ENCODE data around the gene MYOM1. TPM values are rescaled to one million over a fixed set of nuclear protein-coding genes. Genes with fewer than 3 reads are reported as not detected.

The MYOM1 gene
- total RNA-seq, 1 donor from 2014 or later, result 0.57 TPM

DNA sequence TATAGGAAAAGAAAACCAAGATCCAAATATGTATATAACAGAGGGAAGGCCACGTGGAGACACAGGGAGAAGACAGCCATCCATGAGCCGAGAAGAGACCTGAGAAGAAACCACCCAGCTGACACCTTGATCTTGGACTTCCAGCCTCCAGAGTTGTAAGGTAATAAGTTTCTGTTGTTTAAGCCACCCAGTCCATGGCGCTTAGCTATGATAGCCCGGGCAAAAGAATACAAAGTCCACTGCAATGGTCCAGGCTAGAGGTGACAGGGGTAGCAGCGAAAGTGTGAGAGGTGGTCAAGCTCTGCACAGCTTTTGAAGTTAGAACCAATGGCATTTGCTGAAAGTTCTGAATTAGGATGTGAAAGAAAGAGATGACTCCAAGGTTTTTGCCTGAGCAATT, 2.8 kb downstream of the MYOM1 start:
- Histone ChIP-seq H3K9ac (ENCODE audit: low read length) (no peak overlapping the region), H3K27me3 (ENCODE audit: insufficient read depth, low read length) (no peaks in the 10 kb centered on the region), H3K27ac (ENCODE audit: low read depth, low read length) (no peak overlapping the region), H4K20me1 (ENCODE audit: insufficient read depth, low read length) (no peaks in the 10 kb centered on the region), H3K4me2 (ENCODE audit: low read length) (no peak overlapping the region), H3K79me2 (ENCODE audit: insufficient read depth, low read length) (no peaks in the 10 kb centered on the region), H2AFZ (ENCODE audit: low read depth, low read length) (no peak overlapping the region), H3K9me3 (ENCODE audit: insufficient read depth, low read depth, low read length) (no peaks in the 10 kb centered on the region), H3K4me3 (ENCODE audit: insufficient read depth, low read depth, low read length) (no peak overlapping the region), H3K4me1 (ENCODE audit: insufficient read depth, low read length) (peaks cover 2% of the 10 kb centered on the region), H3K36me3 (ENCODE audit: insufficient read depth, low read length) (no peaks in the 10 kb centered on the region)
- FAIRE-seq, result no peak
- H3K27me3 Mint-ChIP-seq (ENCODE audit: low read depth, unreplicated experiment), result peaks cover 3% of the 10 kb centered on the region
- DNase-seq (ENCODE audit: low read depth), result no peak
- TF ChIP-seq, protein P1, sequence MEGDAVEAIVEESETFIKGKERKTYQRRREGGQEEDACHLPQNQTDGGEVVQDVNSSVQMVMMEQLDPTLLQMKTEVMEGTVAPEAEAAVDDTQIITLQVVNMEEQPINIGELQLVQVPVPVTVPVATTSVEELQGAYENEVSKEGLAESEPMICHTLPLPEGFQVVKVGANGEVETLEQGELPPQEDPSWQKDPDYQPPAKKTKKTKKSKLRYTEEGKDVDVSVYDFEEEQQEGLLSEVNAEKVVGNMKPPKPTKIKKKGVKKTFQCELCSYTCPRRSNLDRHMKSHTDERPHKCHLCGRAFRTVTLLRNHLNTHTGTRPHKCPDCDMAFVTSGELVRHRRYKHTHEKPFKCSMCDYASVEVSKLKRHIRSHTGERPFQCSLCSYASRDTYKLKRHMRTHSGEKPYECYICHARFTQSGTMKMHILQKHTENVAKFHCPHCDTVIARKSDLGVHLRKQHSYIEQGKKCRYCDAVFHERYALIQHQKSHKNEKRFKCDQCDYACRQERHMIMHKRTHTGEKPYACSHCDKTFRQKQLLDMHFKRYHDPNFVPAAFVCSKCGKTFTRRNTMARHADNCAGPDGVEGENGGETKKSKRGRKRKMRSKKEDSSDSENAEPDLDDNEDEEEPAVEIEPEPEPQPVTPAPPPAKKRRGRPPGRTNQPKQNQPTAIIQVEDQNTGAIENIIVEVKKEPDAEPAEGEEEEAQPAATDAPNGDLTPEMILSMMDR (IDR thresholded peaks at IDR 0.05; ENCODE audit: insufficient read depth, low read depth, low read length), result no peak
- no peak for TF ChIP-seq EZH2 (IDR thresholded peaks at IDR 0.05; ENCODE audit: insufficient read depth, low read length)
- peaks cover 1% of the 10 kb centered on the region for H3K9me3 Mint-ChIP-seq (ENCODE audit: unreplicated experiment)
- H3K4me1 Mint-ChIP-seq (ENCODE audit: low read depth, unreplicated experiment), result peaks cover 9% of the 10 kb centered on the region
- H3K36me3 Mint-ChIP-seq (ENCODE audit: low read depth, unreplicated experiment), result peaks cover 5% of the 10 kb centered on the region
- no peak overlapping the region for H3K4me3 Mint-ChIP-seq (ENCODE audit: unreplicated experiment)
- H3K27ac Mint-ChIP-seq (ENCODE audit: unreplicated experiment), result no peak overlapping the region

DNA sequence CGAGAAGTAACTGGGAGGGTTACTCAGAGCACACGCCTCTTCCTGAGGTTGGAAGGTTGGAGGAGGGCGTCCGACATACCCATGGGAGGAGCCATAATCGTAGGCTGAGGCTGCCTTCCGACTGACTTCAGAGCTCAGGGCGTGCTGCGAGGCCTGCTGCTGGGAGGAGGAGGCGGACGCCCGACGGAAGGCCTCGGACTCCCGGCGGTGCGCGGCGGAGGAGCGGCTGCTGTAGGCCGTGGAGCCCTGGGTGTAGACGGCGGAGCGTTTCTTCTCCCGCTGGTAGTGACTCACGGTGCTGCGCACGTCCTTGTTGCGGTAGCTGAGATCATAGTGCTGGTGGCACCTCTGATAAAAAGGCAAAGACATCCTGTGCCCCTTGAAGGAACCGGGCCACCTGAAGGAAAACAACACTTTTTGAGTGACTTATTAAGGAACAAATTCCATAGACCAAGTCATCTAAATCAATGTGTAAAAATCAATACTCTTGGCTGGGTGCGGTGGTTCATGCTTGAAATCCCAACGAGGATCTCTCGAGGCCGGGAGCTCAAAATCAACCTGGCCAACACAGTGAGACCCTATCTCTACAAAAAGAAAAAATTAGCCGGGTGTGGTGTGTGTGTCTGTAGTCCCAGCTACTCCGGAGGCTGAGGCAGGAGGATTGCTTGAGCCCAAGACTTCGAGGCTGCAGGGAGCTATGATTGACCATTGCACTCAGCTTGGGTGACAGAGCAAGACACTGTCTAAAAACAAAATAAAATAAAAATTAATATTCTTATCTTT, 4.7 kb downstream of the MYOM1 start:
- Histone ChIP-seq H3K4me3 (ENCODE audit: insufficient read depth, low read depth, low read length) (no peak overlapping the region), H3K4me2 (ENCODE audit: low read length) (no peak overlapping the region), H3K9ac (ENCODE audit: low read length) (no peak overlapping the region), H4K20me1 (ENCODE audit: insufficient read depth, low read length) (no peaks in the 10 kb centered on the region), H3K4me1 (ENCODE audit: insufficient read depth, low read length) (peaks cover 2% of the 10 kb centered on the region), H2AFZ (ENCODE audit: low read depth, low read length) (no peak overlapping the region), H3K27ac (ENCODE audit: low read depth, low read length) (no peak overlapping the region), H3K36me3 (ENCODE audit: insufficient read depth, low read length) (no peaks in the 10 kb centered on the region), H3K27me3 (ENCODE audit: insufficient read depth, low read length) (no peaks in the 10 kb centered on the region), H3K79me2 (ENCODE audit: insufficient read depth, low read length) (no peaks in the 10 kb centered on the region), H3K9me3 (ENCODE audit: insufficient read depth, low read depth, low read length) (no peaks in the 10 kb centered on the region)
- Mint-ChIP-seq H3K36me3 (ENCODE audit: low read depth, unreplicated experiment) (peaks cover 5% of the 10 kb centered on the region), H3K27ac (ENCODE audit: unreplicated experiment) (no peak overlapping the region), H3K27me3 (ENCODE audit: low read depth, unreplicated experiment) (no peaks in the 10 kb centered on the region), H3K4me3 (ENCODE audit: unreplicated experiment) (no peak overlapping the region), H3K9me3 (ENCODE audit: unreplicated experiment) (peaks cover 1% of the 10 kb centered on the region), H3K4me1 (ENCODE audit: low read depth, unreplicated experiment) (peaks cover 18% of the 10 kb centered on the region)
- no peak for DNase-seq (ENCODE audit: low read depth)
- no peak for FAIRE-seq
- no peak for TF ChIP-seq EZH2 (IDR thresholded peaks at IDR 0.05; ENCODE audit: insufficient read depth, low read length)
- TF ChIP-seq, protein P1 (IDR thresholded peaks at IDR 0.05; ENCODE audit: insufficient read depth, low read depth, low read length), result no peak

Measured in astrocyte (in vitro differentiated cells and primary cell).